Prostate gland (tissue), 2 donors: ENCODE measurements around the gene EOMES. TPM values are rescaled to one million over a fixed set of nuclear protein-coding genes. Genes with fewer than 3 reads are reported as not detected.
"Not testable (repeated sequence)": the region's sequence is repeated elsewhere in the genome, so short reads cannot be mapped to it uniquely, and the experiment has no call there.

Experiments
- DNase-seq: peaks from one replicate; pipeline ENCODE4 v3.0.0-alpha.2; 2019; ENCODE audit warnings: low spot score
- H3K27ac ChIP-seq, 2 donors: fragments of 200-600 bp; sonication (generic); 2 replicates each; pipeline ENCODE4 v1.5.1; 2017 to 2019
- H3K27me3 ChIP-seq: fragments of 200-600 bp; sonication (generic); replicated peaks from 2 replicates; pipeline ENCODE4 v1.5.1; 2019; ENCODE audit not compliant: insufficient read depth
- H3K36me3 ChIP-seq, 2 donors: fragments of 200-600 bp; sonication (generic); 1 replicate in 1 of 2; 2 replicates in 1 of 2; pipeline versions ENCODE4 v1.5.1 to v1.8.1; 2017 to 2019
- H3K4me1 ChIP-seq: fragments of 200-600 bp; sonication (generic); replicated peaks from 2 replicates; pipeline ENCODE4 v1.5.1; 2019
- H3K4me3 ChIP-seq, 2 donors: fragments of 200-600 bp; sonication (generic); 2 replicates each; pipeline ENCODE4 v1.5.1; 2017 to 2019
- H3K9me3 ChIP-seq: fragments of 200-600 bp; sonication (generic); 2 replicates; pipeline ENCODE4 v1.5.1; 2017
- CTCF ChIP-seq, 4 experiments: fragments of 200-600 bp in 2 of 4; fragments of 450-650 bp in 2 of 4; sonication (generic) in 2 of 4; IDR thresholded peaks; 1 replicate in 3 of 4; 2 replicates in 1 of 4; pipeline ENCODE4 v1.5.1; 2016 to 2019; ENCODE audit warnings: antibody characterized with exemption in 4 of 4, mild to moderate bottlenecking in 2 of 4, moderate library complexity in 2 of 4
- POLR2A ChIP-seq: fragments of 450-650 bp; IDR thresholded peaks from one replicate; pipeline ENCODE4 v1.6.1; 2016; ENCODE audit warnings: antibody characterized with exemption, mild to moderate bottlenecking
- POLR2AphosphoS5 ChIP-seq: sonication (generic); formaldehyde crosslinking; IDR thresholded peaks from one replicate; pipeline ENCODE4 v1.6.1; 2017; ENCODE audit warnings: antibody characterized with exemption
- WGBS: methylation state at CpG from one replicate; pipeline ENCODE4 v1.1.5; 2018; 5-methylcytosine and 5-hydroxymethylcytosine counted together
- intact Hi-C: fragments of 100-400 bp; cut with DNase I; formaldehyde crosslinking; loops from one replicate; pipeline ENCODE4 v1.14.2; 2022
- total RNA-seq, 2 donors: library from RNA; depleted of rRNA; stranded (reverse); fragments of >200 nt; gene quantifications; one replicate each; pipeline ENCODE4 v1.1.0, GENCODE V29; 2016

Gene EOMES
- total RNA-seq: under 1 TPM in 1 of 2 donors, not detected in 1; 0.46 TPM

- Histone ChIP-seq H3K9me3 (no peaks in the 10 kb centered on the region), H3K4me1 (no peaks in the 10 kb centered on the region), H3K36me3 (no peaks in the 10 kb centered on the region), H3K27ac (no peak within 1 kb of the TSS), H3K4me3 (peak within 1 kb of the TSS; percentile 13 to 27), H3K27me3 (peaks cover 24% of the 10 kb centered on the region)
- no peak for DNase-seq
- no peak for TF ChIP-seq CTCF (IDR thresholded peaks at IDR 0.05)
- no peak for TF ChIP-seq POLR2A
- no peak for TF ChIP-seq POLR2AphosphoS5
- under 1% methylated on average over 53 of the region's 81 CpGs for WGBS
- intact Hi-C loops: no loop called here
Measured at GRCh38 chr3:27721717-27722564, at the start of gene EOMES. EOMES (minus strand) TSS chr3:27722323; CDS start chr3:27722294, 29 bp downstream.

DNA sequence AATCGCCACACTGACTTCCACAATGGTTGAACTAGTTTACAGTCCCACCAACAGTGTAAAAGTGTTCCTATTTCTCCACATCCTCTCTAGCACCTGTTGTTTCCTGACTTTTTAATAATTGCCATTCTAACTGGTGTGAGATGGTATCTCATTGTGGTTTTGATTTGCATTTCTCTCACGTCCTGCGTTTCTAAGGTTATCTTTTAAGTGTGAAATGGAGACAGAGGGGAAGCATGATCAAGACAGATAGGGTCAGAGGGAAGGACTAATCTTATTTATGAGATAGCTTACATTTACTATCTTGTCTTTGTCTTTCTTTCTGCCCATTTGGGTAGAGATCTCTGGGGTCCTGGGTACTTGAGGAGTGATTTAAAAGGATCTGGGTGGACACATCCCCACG lies 48.3 kb upstream of the EOMES start:
- H3K27ac ChIP-seq, intact Hi-C loops, H3K36me3 ChIP-seq, DNase-seq, H3K4me1 ChIP-seq, H3K4me3 ChIP-seq, H3K27me3 ChIP-seq, H3K9me3 ChIP-seq: not testable (repeated sequence)
- 46% methylated on average over 3 of the region's 4 CpGs for WGBS

DNA sequence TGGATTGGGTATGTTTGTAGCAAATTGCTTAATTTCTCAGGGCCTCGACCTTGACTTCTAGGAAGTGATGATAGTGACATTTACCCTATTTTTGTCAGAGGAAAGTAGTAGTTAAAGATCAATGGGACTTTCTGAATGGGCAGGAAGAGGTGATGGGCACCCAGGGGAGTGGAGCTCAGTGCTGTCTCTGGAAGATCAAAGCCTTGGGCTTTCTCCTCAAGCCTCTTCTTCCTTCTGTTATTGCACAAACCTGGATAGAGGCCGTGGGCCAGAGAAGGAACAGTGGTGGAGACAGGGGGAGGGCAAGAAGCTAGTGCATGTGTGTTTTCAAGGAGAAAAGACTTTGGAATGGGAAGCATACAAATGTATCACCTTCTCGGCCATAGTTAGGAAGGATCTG lies 44.9 kb upstream of the EOMES start:
- H3K9me3 ChIP-seq: no peaks in the 10 kb centered on the region
- 75% methylated on average over 3 of the region's 3 CpGs for WGBS
- no peak for DNase-seq
- intact Hi-C loops: no loop called here
- H3K4me1 ChIP-seq: no peaks in the 10 kb centered on the region
- H3K27ac ChIP-seq: no peak overlapping the region
- no peak for TF ChIP-seq POLR2A
- TF ChIP-seq POLR2AphosphoS5: no peak
- TF ChIP-seq CTCF (IDR thresholded peaks at IDR 0.05): no peak
- no peak overlapping the region for H3K4me3 ChIP-seq
- no peaks in the 10 kb centered on the region for H3K36me3 ChIP-seq
- no peaks in the 10 kb centered on the region for H3K27me3 ChIP-seq

DNA sequence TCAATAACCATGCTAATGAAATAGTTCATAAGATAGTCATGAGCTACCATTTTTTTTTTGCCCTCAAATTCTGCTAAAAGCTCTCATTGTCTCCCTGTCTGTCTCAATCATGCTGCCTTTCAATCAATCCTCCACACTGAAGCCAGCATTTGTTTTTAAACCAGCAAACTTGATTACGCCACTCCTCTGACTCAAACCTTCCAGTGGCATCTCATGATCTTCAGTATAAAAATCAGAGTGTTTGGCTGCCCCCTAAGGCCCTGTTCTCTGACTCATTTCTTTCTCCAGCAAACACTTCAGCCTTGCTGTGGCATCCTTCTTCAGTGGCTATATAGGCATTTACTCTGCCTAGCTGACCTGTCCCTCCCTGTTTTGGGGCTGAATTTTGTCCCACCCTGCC lies 36.0 kb upstream of the EOMES start:
- intact Hi-C loops: no loop called here
- no peaks in the 10 kb centered on the region for H3K36me3 ChIP-seq
- no peak for TF ChIP-seq CTCF (IDR thresholded peaks at IDR 0.05)
- TF ChIP-seq POLR2A: no peak
- no peak for TF ChIP-seq POLR2AphosphoS5
- no peak for DNase-seq
- no peaks in the 10 kb centered on the region for H3K4me1 ChIP-seq
- H3K27ac ChIP-seq: no peak overlapping the region
- H3K4me3 ChIP-seq: no peak overlapping the region
- no peaks in the 10 kb centered on the region for H3K27me3 ChIP-seq
- no peaks in the 10 kb centered on the region for H3K9me3 ChIP-seq
- WGBS: 88% methylated on average over 1 of the region's 1 CpG

GRCh38 chr3:27756877-27757276 lies 34.8 kb upstream of the EOMES start:
- TF ChIP-seq POLR2A: no peak
- no peak for TF ChIP-seq POLR2AphosphoS5
- no peak for TF ChIP-seq CTCF (IDR thresholded peaks at IDR 0.05)
- Histone ChIP-seq H3K9me3 (no peaks in the 10 kb centered on the region), H3K27me3 (no peaks in the 10 kb centered on the region), H3K36me3 (no peaks in the 10 kb centered on the region), H3K4me3 (no peak overlapping the region), H3K4me1 (no peaks in the 10 kb centered on the region), H3K27ac (no peak overlapping the region)
- WGBS: 58% methylated on average over 2 of the region's 2 CpGs
- intact Hi-C loops: no loop called here
- DNase-seq: no peak
